Central memory CD4-positive, alpha-beta T cell (primary cell): Measurements from ENCODE around the gene ANO7.

ENCODE experiments used
- DNase-seq: peaks from one replicate; pipeline ENCODE4 v3.0.0; 2022

Gene ANO7

GRCh38 chr2:241229563-241230401 lies 41.3 kb downstream of the ANO7 start:
- DNase-seq = no peak

GRCh38 chr2:241230435-241230834 lies 42.0 kb downstream of the ANO7 start:
- no peak for DNase-seq

DNA sequence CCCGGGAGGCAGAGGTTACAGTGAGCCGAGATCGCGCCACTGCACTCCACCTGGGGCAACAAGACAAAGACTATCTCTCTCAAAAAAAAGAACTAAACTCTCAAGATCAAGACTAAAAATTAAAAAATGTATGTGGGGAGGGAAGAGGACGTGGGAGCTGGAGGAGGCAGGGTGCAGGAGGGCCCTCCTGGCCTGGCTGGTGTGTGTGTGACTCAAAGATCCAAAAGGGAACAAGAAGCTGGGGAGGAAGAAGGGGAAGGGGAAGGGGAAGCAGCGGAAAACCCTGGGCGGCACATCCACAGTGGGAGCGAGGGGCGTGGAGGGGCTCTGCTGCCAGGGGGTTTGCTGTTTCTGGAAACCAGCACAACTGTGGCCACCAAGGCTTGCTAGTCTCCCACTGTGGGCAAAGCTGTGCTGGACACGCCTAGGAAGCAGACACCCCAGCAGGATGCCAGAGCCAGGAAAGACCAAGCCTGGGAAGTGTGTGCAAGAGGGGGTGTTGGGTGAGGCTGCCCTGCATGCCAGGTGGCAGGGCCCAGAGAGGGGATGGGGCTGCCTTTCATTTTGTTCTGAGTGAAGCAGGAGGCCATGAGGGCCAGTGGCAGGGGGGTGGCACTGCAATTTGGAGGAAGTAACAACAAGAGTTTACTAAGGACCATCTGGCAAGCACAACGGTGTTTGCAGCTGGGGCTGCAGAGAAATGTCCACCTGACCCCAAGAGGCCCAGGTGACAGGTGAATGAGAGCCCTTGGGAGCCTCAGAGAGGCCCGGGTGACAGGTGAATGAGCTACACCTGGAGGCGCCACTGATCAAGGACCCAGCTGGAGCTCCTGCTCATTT lies 44.5 kb downstream of the ANO7 start:
- no peak for DNase-seq

- no peak for DNase-seq
Observed at GRCh38 chr2:241234066-241234790, 45.8 kb downstream of the ANO7 start.

DNA sequence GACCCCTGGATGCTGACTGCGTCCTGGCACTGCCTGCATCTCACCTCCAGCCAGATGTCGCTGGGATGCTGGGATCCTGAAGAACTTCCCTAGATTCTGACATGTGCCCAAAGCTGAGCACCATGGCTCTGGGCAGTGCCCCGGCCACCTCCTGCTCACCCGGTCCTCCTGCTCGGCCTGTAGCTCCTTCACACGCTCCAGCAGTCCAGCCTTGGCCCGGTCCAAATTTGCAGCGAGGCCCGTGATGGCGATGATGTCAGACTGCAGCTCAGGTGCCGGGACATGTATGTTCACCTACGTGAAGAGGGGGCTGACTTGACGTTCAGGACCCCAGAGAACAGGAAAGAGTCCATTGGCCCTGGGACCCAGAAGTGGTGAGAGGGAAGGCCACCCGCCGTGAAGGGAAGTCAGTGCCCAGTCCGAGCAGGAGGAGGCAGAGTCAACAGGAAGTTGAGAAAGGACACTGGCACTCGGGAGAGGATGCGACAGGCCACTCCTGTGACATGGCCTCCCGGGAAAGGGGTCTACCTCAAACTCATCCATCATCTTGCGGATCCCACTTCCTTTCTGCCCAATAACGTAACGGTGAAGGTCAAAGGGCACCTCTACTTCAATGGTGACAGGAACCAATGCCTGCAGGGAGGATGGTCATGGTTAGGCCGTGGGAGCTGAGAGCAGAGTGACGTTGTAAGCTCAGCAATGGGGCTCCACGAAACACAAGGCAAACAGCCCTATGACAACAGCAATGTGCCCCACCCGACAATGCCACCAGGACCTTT lies 46.7 kb downstream of the ANO7 start:
- no peak for DNase-seq

DNA sequence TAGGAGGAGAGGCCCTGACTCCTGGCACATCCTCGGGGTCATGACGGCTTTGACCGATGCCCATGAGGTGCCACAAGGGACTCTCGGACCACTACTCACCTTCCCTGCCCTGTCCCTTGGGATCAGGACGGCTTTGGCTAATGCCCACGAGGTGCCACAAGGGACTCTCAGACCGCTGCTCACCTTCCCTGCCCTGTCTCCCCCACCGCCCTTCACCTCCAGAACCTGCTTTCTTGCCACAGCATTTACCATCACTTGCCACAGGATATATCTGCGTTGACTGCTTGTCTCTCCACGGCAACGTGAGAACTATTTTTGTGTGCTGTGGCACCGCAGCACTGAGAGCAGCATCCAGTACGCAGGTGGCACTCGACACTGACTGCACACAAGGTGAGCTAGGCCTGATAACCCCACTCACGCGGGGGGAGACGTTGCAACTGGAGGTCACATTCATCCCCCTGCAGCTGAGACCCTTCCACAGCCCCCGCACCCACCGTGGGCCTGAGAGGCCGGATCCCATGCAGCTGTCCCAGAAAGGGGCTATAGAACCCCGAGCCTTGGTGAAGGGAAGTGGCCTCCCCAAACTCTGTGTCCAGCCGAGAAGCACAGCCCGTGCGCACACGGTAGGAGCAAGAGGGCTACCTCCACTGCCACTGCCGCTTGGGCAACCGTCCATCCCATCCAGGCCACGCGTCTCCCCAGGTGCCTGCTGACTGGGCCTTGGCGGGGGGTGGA lies 47.5 kb downstream of the ANO7 start:
- DNase-seq = no peak

- DNase-seq = no peak
Observed at GRCh38 chr2:241237047-241237446, 48.6 kb downstream of the ANO7 start.

- no peak for DNase-seq
Observed at GRCh38 chr2:241237949-241238371, 49.5 kb downstream of the ANO7 start.

GRCh38 chr2:241238693-241239198 lies 50.3 kb downstream of the ANO7 start:
- DNase-seq = no peak

GRCh38 chr2:241239552-241240202 lies 51.2 kb downstream of the ANO7 start:
- no peak for DNase-seq

DNA sequence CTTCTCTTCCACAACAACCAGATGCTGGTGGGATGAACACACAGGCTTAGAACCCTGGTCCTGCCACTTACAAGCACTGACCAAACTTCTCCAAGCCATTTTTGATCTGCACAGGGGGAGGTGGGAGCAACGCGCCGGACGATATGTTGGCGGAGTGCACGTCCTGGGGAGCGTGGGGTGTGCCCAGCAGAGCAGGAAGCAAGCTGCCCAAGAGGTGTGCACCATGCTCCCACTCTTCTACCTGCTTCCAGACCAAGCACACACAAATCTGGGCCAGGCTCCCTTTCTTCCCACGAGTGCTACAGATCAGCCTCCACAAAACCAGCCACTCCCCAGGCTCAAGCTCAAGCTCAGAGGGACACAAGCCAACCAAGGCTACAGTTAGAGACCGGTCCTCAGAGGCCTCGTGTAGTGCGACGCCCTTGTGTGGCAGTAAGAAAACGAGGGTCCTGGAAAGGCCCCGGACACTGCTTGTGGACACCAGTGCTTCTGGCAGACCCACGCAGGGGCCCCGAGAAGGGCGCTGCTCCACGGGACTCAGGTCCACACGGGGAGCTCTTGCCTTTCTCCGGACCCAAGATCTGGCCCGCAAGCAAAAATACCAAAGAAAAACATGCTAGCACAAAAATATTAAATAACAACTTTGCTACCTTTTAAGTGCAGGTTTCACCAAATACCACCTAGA lies 52.0 kb downstream of the ANO7 start:
- no peak for DNase-seq

GRCh38 chr2:241241669-241242068 lies 53.2 kb downstream of the ANO7 start:
- no peak for DNase-seq

DNA sequence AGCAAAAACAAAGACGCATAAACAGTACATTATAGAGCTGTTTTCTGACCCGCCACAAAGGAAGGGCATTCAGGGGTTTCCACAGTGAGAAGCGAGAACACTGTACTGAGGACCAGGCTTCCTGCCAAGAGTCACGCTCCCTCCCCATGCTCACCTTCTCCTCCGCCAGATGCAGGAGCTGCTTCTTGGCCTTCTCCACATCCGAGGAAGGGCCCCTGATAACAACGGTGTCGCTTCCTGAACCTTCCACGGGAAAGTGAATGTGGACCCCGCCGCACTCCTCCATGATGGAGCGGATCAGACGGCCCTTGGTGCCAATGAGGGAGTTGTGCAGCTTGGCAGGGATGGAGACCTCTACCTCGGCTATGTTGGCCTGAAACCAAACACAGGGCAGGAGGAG lies 53.8 kb downstream of the ANO7 start:
- no peak for DNase-seq

DNA sequence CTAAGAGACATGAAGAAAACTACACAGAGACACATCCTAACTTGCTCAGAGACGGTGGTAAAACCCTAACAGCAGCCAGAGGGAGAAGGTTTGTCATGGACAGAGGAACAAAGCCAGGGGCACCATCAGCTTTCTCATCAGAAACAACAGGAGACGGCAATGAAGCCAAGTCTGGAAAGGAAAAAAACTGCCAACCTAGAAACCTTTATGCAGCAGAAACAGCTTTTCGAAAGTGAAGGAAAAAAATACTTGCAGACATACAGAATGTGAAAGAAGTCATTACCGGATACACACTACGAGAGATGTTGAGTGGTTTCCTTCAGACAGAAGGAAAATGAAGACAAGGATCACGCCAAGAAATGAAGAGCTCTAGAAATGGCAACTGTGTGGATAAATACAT lies 55.9 kb downstream of the ANO7 start:
- no peak for DNase-seq

DNA sequence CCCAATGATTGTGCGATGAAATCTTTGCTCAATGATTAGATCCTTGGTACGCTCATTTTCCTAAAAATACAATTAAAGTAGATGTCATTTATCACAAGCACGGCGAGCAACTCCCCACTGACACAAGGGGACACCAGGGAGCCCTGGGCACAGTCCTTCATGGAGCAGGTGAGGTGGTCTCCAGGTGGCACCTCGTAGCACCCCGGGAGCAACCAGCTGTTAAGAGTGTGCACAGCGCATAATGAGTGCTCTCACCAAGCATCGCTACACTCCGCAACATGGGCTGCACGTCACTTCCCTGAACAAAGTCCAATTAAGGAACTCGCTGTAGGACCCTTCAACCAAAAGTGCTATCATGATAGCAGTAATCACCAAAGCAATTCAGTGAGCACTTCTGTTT lies 59.8 kb downstream of the ANO7 start:
- no peak for DNase-seq

GRCh38 chr2:241248897-241249296 lies 60.4 kb downstream of the ANO7 start:
- no peak for DNase-seq

DNA sequence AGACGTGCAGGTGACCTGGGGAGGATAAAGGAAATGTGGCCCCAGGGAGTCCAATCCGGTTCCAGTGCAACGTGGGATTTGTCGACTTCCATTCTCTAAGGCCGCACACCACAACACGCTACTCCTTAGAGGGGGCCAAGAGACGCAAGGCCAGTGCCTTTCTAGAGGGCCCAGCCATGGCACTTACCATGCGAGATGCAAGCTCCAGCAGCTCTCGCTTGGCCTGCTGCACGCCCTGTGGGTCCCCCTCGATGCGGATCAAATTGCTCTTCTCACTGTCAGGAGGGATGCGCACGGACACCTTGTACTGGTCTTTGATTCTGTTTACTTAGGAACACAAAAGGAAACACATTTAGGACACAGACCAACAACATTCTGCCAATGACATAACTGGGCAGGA lies 61.2 kb downstream of the ANO7 start:
- DNase-seq = no peak

- no peak for DNase-seq
Observed at GRCh38 chr2:241252778-241253475, 64.5 kb downstream of the ANO7 start.

DNA sequence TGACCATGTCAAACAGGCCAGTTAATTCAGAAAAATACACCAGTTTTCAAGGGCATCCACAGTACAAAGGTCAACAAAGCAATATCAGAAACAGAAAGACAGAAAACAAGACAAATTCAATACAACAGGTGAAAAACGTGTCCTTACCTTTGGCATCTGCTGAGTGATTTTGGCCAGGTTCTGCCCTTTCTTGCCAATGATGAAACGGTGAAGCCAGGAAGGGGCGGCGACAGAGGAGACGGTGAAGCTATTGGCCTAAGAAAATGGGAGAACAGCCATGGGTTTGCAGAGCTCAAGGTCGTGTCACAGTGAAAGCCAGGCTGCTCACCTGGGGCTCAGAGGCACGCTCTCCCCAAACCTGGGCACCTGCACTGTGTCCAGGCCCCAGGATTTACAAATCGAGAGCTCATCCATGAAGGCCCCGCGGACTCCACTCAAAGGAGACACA lies 66.5 kb downstream of the ANO7 start:
- DNase-seq = no peak
